Osteoblast (primary cell): ENCODE results near the gene CFAP74. TPM values are rescaled to one million over a fixed set of nuclear protein-coding genes. Genes with fewer than 3 reads are reported as not detected.

Experiments used
- DNase-seq: peaks from one replicate; pipeline ENCODE4 v3.0.0; 2011; ENCODE audit warnings: low spot score, mixed read lengths; ENCODE audit not compliant: insufficient read length; ENCODE audit errors: missing footprints
- H2AFZ ChIP-seq: 2 replicates; pipeline ENCODE4 v1.6.0; 2011; ENCODE audit warnings: mild to moderate bottlenecking, low read length
- H3K27ac ChIP-seq: 2 replicates; pipeline ENCODE4 v1.5.1; 2011; ENCODE audit warnings: mild to moderate bottlenecking, low read depth, low read length, moderate library complexity
- H3K27me3 ChIP-seq: 2 replicates; pipeline ENCODE4 v1.6.0; 2012; ENCODE audit warnings: mild to moderate bottlenecking, control low read depth, inconsistent platforms, low read length, moderate library complexity; ENCODE audit not compliant: insufficient read depth
- H3K36me3 ChIP-seq: 2 replicates; pipeline ENCODE4 v1.5.1; 2011; ENCODE audit warnings: mild to moderate bottlenecking, low read length, control low read depth, moderate library complexity; ENCODE audit not compliant: insufficient read depth
- H3K4me1 ChIP-seq: 2 replicates; pipeline ENCODE4 v1.5.1; 2011; ENCODE audit warnings: mild to moderate bottlenecking, low read length, control low read depth, moderate library complexity; ENCODE audit not compliant: insufficient read depth
- H3K4me2 ChIP-seq: 2 replicates; pipeline ENCODE4 v1.6.0; 2011; ENCODE audit warnings: mild to moderate bottlenecking, low read length; ENCODE audit not compliant: insufficient read depth
- H3K4me3 ChIP-seq: fragments of 200-600 bp; sonication (generic); 3 replicates; pipeline ENCODE4 v1.5.1; 2012; ENCODE audit warnings: mild to moderate bottlenecking, low read length, inconsistent platforms; ENCODE audit not compliant: insufficient read depth
- H3K79me2 ChIP-seq: 2 replicates; pipeline ENCODE4 v1.6.0; 2012; ENCODE audit warnings: mild to moderate bottlenecking, low read length, control low read depth, inconsistent platforms; ENCODE audit not compliant: insufficient read depth
- H3K9me3 ChIP-seq: 2 replicates; pipeline ENCODE4 v1.5.1; 2011; ENCODE audit warnings: low read depth, low read length, control low read depth
- H4K20me1 ChIP-seq: 2 replicates; pipeline ENCODE4 v1.6.0; 2012; ENCODE audit warnings: mild to moderate bottlenecking, low read length, control low read depth; ENCODE audit not compliant: insufficient read depth
- CTCF ChIP-seq: IDR thresholded peaks from 2 replicates; pipeline ENCODE4 v1.5.1; 2011; ENCODE audit warnings: mild to moderate bottlenecking, low read depth, low read length, moderate library complexity; ENCODE audit errors: extremely low read depth
- total RNA-seq: library from RNA; depleted of rRNA; stranded (reverse); fragments of >200 nt; gene quantifications from 2 replicates; pipeline ENCODE4 v1.2.3, GENCODE V29; 2012

The CFAP74 gene
- total RNA-seq, 1 donor = not detected

- H3K36me3 ChIP-seq = no peaks in the 10 kb centered on the region
- no peak overlapping the region for H3K4me2 ChIP-seq
- no peak for DNase-seq
- no peak overlapping the region for H3K27ac ChIP-seq
- no peaks in the 10 kb centered on the region for H4K20me1 ChIP-seq
- H3K79me2 ChIP-seq = no peaks in the 10 kb centered on the region
- H3K4me1 ChIP-seq = peaks cover 6% of the 10 kb centered on the region
- no peak overlapping the region for H2AFZ ChIP-seq
- H3K4me3 ChIP-seq = no peak overlapping the region
- no peak for TF ChIP-seq CTCF
- H3K9me3 ChIP-seq = no peaks in the 10 kb centered on the region
- peaks cover 11% of the 10 kb centered on the region for H3K27me3 ChIP-seq
Observed at GRCh38 chr1:1915911-1916840, 87.4 kb downstream of the CFAP74 start.

- H3K36me3 ChIP-seq = no peaks in the 10 kb centered on the region
- H3K4me3 ChIP-seq = no peak within 1 kb of the TSS
- no peak within 1 kb of the TSS for H2AFZ ChIP-seq
- no peak for TF ChIP-seq CTCF
- DNase-seq = no peak
- no peaks in the 10 kb centered on the region for H3K79me2 ChIP-seq
- no peaks in the 10 kb centered on the region for H4K20me1 ChIP-seq
- H3K27ac ChIP-seq = no peak within 1 kb of the TSS
- H3K9me3 ChIP-seq = no peaks in the 10 kb centered on the region
- peaks cover 11% of the 10 kb centered on the region for H3K27me3 ChIP-seq
- H3K4me2 ChIP-seq = no peak within 1 kb of the TSS
- H3K4me1 ChIP-seq = peaks cover 6% of the 10 kb centered on the region
Observed at GRCh38 chr1:1914971-1915692, 88.5 kb downstream of the CFAP74 start, which contains the start of gene CALML6. Gene CALML6 (plus strand): TSS chr1:1915260. CDS start chr1:1915281, 21 bp downstream.

GRCh38 chr1:1914101-1914970 lies 89.2 kb downstream of the CFAP74 start:
- Histone ChIP-seq H3K4me2 (no peak overlapping the region), H3K27ac (no peak overlapping the region), H3K4me1 (peaks cover 10% of the 10 kb centered on the region), H4K20me1 (no peaks in the 10 kb centered on the region), H3K36me3 (no peaks in the 10 kb centered on the region), H3K27me3 (peaks cover 11% of the 10 kb centered on the region), H3K9me3 (no peaks in the 10 kb centered on the region), H3K79me2 (no peaks in the 10 kb centered on the region), H2AFZ (no peak overlapping the region), H3K4me3 (no peak overlapping the region)
- TF ChIP-seq CTCF = no peak
- DNase-seq = no peak
